Effector memory CD4-positive, alpha-beta T cell (primary cell): Measurements from ENCODE around the gene IL17C.

ENCODE experiments used
- DNase-seq, 3 donors: peaks; one replicate each; pipeline ENCODE4 v3.0.0-alpha.2; 2020
- H3K27ac ChIP-seq: 2 replicates; pipeline ENCODE4 v1.7.0; 2013; ENCODE audit warnings: mild to moderate bottlenecking, low read length, moderate library complexity; ENCODE audit not compliant: insufficient read depth, poor library complexity, severe bottlenecking
- H3K27me3 ChIP-seq: replicated peaks from 2 replicates; pipeline ENCODE4 v1.7.0; 2013; ENCODE audit warnings: mild to moderate bottlenecking, low read length; ENCODE audit not compliant: insufficient read depth, control insufficient read depth, poor library complexity, severe bottlenecking
- H3K36me3 ChIP-seq: 2 replicates; pipeline ENCODE4 v1.7.0; 2013; ENCODE audit warnings: mild to moderate bottlenecking, low read length, moderate library complexity; ENCODE audit not compliant: control insufficient read depth, insufficient read depth
- H3K4me1 ChIP-seq: 2 replicates; pipeline ENCODE4 v1.7.0; 2013; ENCODE audit warnings: low read length, mild to moderate bottlenecking; ENCODE audit not compliant: control insufficient read depth, insufficient read depth, poor library complexity, severe bottlenecking
- H3K4me3 ChIP-seq: 2 replicates; pipeline ENCODE4 v1.7.0; 2013; ENCODE audit warnings: low read length, low read depth, mild to moderate bottlenecking; ENCODE audit not compliant: insufficient read depth, poor library complexity, severe bottlenecking
- H3K9me3 ChIP-seq: 2 replicates; pipeline ENCODE4 v1.7.0; 2013; ENCODE audit warnings: mild to moderate bottlenecking, low read length, moderate library complexity; ENCODE audit not compliant: control insufficient read depth

Gene IL17C

GRCh38 chr16:88597856-88598491 lies 40.4 kb upstream of the IL17C start:
- Histone ChIP-seq H3K27ac (no peak overlapping the region), H3K9me3 (no peaks in the 10 kb centered on the region), H3K4me3 (no peak overlapping the region), H3K4me1 (no peaks in the 10 kb centered on the region), H3K27me3 (no peaks in the 10 kb centered on the region), H3K36me3 (peaks cover 57% of the 10 kb centered on the region)
- DNase-seq = no peak

GRCh38 chr16:88599092-88599733 lies 39.2 kb upstream of the IL17C start:
- no peak for DNase-seq
- Histone ChIP-seq H3K27ac (no peak overlapping the region), H3K4me3 (no peak overlapping the region), H3K9me3 (no peaks in the 10 kb centered on the region), H3K36me3 (peaks cover 50% of the 10 kb centered on the region), H3K4me1 (no peaks in the 10 kb centered on the region), H3K27me3 (no peaks in the 10 kb centered on the region)

- no peaks in the 10 kb centered on the region for H3K9me3 ChIP-seq
- H3K4me1 ChIP-seq = no peaks in the 10 kb centered on the region
- H3K4me3 ChIP-seq = no peak overlapping the region
- H3K36me3 ChIP-seq = peaks cover 50% of the 10 kb centered on the region
- DNase-seq = no peak
- no peak overlapping the region for H3K27ac ChIP-seq
- no peaks in the 10 kb centered on the region for H3K27me3 ChIP-seq
Observed at GRCh38 chr16:88599825-88600538, 38.4 kb upstream of the IL17C start.

- Histone ChIP-seq H3K27ac (no peak overlapping the region), H3K4me3 (no peak overlapping the region), H3K4me1 (no peaks in the 10 kb centered on the region), H3K27me3 (no peaks in the 10 kb centered on the region), H3K9me3 (no peaks in the 10 kb centered on the region), H3K36me3 (peaks cover 55% of the 10 kb centered on the region)
- DNase-seq = no peak
Observed at GRCh38 chr16:88600539-88600896, 37.9 kb upstream of the IL17C start.

GRCh38 chr16:88601313-88602036 lies 36.9 kb upstream of the IL17C start:
- no peak for DNase-seq
- Histone ChIP-seq H3K9me3 (no peaks in the 10 kb centered on the region), H3K4me3 (no peak overlapping the region), H3K4me1 (no peaks in the 10 kb centered on the region), H3K27me3 (no peaks in the 10 kb centered on the region), H3K36me3 (peaks cover 64% of the 10 kb centered on the region), H3K27ac (no peak overlapping the region)

- Histone ChIP-seq H3K27me3 (no peaks in the 10 kb centered on the region), H3K4me1 (no peaks in the 10 kb centered on the region), H3K27ac (no peak overlapping the region), H3K9me3 (no peaks in the 10 kb centered on the region), H3K4me3 (no peak overlapping the region), H3K36me3 (peaks cover 67% of the 10 kb centered on the region)
- DNase-seq = no peak
Observed at GRCh38 chr16:88602091-88602490, 36.3 kb upstream of the IL17C start.

- no peak for DNase-seq
- Histone ChIP-seq H3K4me3 (no peak overlapping the region), H3K27ac (no peak overlapping the region)
Observed at GRCh38 chr16:88605186-88606147, 32.9 kb upstream of the IL17C start.

GRCh38 chr16:88606148-88606757 lies 32.1 kb upstream of the IL17C start:
- no peak overlapping the region for H3K4me3 ChIP-seq
- no peaks in the 10 kb centered on the region for H3K27me3 ChIP-seq
- DNase-seq = no peak
- H3K4me1 ChIP-seq = no peaks in the 10 kb centered on the region
- H3K27ac ChIP-seq = no peak overlapping the region
- peaks cover 56% of the 10 kb centered on the region for H3K36me3 ChIP-seq
- H3K9me3 ChIP-seq = no peaks in the 10 kb centered on the region

More at GRCh38 chr16:88605186-88606147, 32.9 kb upstream of the IL17C start:
- H3K9me3 ChIP-seq = no peaks in the 10 kb centered on the region
- peaks cover 55% of the 10 kb centered on the region for H3K36me3 ChIP-seq
- no peaks in the 10 kb centered on the region for H3K27me3 ChIP-seq
- no peaks in the 10 kb centered on the region for H3K4me1 ChIP-seq

GRCh38 chr16:88608076-88608475 lies 30.3 kb upstream of the IL17C start:
- Histone ChIP-seq H3K27ac (no peak overlapping the region), H3K27me3 (no peaks in the 10 kb centered on the region), H3K9me3 (no peaks in the 10 kb centered on the region), H3K4me1 (no peaks in the 10 kb centered on the region), H3K4me3 (no peak overlapping the region), H3K36me3 (peaks cover 54% of the 10 kb centered on the region)
- DNase-seq = no peak
